GM23248 (cell line): ENCODE data around the gene CA5A.

Experiments used
- EZH2 ChIP-seq: fragments of 200-600 bp; sonication (generic); IDR thresholded peaks from 2 replicates; pipeline ENCODE4 v1.6.1; 2018; ENCODE audit warnings: antibody characterized with exemption, mild to moderate bottlenecking; ENCODE audit not compliant: insufficient read depth, poor library complexity, severe bottlenecking
- EZH2phosphoT487 ChIP-seq: fragments of 200-600 bp; sonication (generic); IDR thresholded peaks from 2 replicates; pipeline ENCODE4 v1.6.1; 2018; ENCODE audit warnings: antibody characterized with exemption, moderate library complexity, mild to moderate bottlenecking, low read depth; ENCODE audit not compliant: insufficient read depth

GRCh38 chr16:87949071-87949744 lies 12.9 kb upstream of the CA5A start:
- TF ChIP-seq EZH2, result no peak
- TF ChIP-seq EZH2phosphoT487, result no peak
